Putamen (tissue), 1 donor: ENCODE results near the gene CCDC102B.
"Not testable (repeated sequence)": the region's sequence is repeated elsewhere in the genome, so short reads cannot be mapped to it uniquely, and the experiment has no call there.

Experiments
- DNase-seq: peaks from one replicate; pipeline ENCODE4 v3.0.0-alpha.2; 2016; ENCODE audit warnings: low spot score

Gene CCDC102B

DNA sequence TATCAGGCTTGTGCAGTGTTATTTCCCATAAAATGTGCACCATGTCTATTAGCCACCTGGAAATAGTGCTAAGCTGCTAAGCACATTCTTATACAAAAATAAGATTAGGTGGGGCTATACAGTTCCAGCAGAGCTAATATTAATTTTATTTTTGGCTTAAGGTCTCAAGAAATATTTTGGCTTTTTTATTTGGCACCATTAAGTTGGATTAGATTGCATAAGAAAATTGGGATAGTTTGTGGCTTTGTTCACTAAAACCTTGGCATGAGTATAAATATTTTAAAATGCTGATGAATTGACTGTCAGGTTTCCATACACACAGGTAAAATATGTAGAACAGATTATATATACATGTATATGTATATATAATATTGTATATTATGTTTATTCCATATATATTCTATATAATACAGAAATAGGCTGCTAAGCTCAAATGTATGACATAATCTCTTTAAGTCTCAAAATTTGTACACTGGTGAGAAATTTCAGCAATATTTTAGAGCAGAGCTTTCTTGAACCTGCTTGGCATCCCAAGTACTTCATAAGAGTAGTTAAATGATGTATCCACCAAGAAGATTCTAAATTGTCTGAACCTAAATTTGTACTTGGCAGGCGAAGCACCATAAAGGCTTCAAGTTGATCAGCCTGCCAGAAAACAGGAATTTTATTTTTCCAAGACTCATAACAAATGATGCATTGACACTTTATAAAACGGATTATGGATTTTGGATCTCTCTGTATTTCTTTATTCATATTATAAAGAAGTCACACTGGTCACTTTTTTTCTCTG, 32.6 kb downstream of the CCDC102B start:
- DNase-seq = no peak

DNA sequence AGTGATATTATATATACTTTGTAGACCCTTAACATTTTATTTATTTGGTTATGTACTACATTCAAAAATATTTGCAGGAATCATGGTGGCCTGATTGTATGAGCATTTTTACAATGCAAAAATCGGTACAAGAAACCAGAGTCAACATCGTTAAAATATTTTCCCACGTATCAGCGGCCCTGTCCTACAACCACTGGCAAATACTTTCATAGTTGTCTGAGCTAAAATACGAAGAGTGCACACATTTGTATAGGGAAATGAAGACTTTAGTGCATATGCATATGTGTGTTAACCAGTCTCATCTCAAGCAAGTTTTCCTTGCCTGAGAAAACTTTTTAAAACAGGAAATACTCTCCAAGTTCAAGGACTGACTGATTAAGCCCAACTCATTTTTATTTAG, 35.9 kb downstream of the CCDC102B start:
- no peak for DNase-seq

- DNase-seq = no peak
These were observed 40.0 kb downstream of the CCDC102B start for GRCh38 chr18:68837665-68838451.

DNA sequence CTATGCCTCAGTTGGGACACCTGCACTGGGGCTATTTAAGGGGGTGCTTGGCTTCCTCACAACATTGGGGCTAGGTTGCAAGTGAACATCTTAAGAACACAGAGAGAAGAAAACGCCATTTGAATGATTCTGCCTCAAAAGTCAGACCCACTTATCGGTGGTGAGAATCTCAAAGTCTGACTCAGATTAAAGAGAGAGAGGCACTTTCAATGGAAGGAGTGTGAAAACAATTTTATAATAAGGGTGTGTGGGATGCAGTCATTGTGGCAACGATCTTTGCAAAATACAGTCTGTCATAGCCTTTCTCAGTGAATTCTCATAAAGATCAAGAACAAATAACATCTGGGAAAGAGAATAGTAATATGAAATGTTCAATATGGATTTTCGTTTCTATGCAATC, 41.8 kb downstream of the CCDC102B start:
- peak; percentile 37 for DNase-seq

DNA sequence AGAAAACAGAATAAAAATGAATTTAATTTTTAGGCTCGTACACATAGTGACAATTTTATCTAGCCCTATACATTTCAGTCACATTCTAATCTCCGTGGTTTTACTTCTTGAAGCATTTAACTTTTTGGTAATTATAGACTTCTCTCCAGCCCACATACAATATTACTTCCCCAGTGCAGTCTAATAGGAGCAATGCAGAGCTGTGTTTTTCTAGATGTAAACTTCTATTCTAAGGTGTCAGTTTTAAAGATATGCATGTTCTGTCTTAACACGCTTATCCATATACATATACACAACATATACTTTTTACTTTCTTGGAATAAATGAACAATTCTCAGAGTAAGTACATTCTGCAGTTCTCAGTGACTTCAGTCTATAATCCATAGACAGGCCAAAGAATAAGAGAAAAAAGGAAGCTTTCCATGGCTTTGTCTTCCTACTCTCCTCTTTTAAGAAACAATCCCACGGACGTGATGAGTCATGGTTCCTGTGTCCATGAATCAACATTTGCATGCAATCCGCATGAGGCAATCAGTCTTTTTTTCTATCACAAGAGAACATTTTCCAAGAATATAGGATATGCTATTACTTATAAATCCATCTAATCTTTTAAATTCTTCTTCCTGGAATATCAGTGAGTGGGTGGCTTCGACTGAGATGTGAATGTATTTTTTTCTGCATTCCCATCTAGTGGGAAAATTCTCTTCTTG, 42.8 kb downstream of the CCDC102B start:
- peak; percentile 39 for DNase-seq

DNA sequence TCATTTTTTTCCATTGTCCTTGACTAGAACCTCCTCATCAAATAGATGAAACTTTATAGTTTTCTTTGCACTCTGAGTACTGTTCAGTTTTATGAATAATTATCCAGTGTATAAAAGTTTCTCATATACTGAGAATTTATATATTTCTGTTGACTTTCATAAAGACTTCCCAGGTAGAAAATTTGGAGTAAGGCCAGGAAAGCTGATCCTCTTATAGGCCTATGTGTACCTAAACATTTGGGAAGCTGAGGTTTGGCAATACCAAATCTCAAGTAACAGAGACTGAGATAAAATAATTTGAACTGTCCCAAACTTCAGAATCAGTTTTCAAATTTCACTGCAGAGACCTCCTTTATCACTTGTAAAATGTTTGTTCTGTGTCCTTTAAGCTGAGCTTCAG, 43.4 kb downstream of the CCDC102B start:
- DNase-seq = no peak

GRCh38 chr18:68842951-68843350, 45.1 kb downstream of the CCDC102B start:
- no peak for DNase-seq

- no peak for DNase-seq
These were observed 45.7 kb downstream of the CCDC102B start for GRCh38 chr18:68843473-68844089.

DNA sequence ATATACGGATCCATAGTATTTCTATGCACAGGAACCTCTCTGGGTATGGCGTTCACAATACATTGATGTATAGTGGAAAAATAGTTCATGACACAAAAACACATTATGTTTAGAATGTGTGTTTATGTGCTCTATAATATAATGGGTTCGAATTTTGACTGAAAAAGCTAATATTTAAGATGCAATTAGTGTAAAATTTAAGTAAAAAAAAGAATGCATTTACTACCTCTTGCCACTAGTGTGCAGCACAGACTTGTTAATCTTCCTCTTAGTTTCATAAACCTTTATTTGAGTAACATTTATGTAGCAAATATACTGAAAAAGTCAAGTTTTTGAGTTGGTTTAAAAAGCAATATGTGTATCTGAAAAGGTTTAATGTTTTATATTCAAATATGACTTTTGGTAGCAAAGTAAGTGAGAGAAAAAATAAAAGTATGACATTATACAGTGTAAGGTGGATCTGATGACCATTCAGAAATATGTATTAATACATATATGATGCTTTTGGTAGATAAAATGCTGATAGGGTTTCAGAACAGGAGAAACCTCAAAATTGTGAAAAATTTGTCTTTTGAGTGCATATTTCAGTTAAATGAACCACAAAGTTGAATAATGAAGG, 49.4 kb downstream of the CCDC102B start:
- no peak for DNase-seq

DNA sequence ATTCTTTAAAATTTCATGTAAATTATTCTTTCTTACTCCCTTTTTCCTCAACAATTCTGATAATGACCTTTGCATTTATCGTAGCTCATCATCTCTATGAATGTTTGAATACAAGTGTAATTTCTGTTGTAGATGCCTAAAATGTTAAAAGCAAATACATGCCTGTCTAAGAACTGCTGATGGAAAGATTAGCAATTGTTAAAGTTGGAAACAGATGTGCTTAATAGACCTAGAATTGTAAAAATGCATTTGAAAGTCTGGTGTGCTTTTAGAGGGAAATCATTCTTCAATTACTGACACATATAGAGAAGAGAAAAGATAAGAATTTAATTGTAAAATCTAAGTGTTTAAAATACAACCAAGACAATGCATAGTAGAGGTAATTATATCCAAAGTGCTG, 50.4 kb downstream of the CCDC102B start:
- DNase-seq = no peak

GRCh38 chr18:68854786-68855391, 57.0 kb downstream of the CCDC102B start:
- DNase-seq = no peak

GRCh38 chr18:68855491-68855890, 57.6 kb downstream of the CCDC102B start:
- no peak for DNase-seq

DNA sequence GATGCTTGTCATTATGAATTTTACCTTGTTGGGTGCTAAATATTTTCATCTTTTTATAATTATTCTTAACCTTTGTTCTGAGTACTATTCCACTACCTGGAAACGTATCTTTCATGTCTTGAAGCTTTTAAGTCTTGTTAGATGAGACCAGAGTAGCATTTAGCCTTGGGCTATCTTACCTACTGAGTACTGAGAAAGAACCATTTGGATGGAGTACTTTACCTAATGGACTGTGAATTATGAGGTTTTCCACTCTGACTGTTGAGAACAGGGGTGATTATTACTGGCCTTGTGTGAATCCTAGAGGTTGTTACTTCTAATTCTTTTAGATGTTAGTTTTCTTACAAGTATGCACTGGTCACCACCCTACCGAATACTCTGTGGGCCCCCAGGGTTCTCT, 63.5 kb downstream of the CCDC102B start:
- DNase-seq = no peak

- no peak for DNase-seq
These were observed 67.1 kb downstream of the CCDC102B start for GRCh38 chr18:68865021-68865420.

GRCh38 chr18:68865503-68865902, 67.6 kb downstream of the CCDC102B start:
- no peak for DNase-seq

DNA sequence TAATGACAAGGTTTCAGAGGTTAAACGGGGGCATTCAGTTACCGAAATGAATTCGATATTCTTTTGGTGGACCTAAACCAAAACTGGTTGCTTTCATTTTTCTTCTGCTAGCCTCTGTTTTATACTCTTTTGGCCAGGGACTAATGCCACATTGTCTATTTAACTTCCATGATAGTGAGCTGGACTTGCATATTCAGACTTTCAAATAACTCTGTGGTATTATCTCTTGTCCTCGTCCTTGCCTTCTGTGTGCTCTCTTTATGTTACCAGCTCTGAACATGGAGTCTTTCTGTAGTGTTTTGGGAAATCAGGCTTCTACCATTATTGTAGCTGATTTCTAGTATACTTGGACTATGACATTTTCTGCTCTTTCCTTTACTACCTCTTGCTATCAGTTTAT, 75.1 kb downstream of the CCDC102B start:
- DNase-seq = no peak

- no peak for DNase-seq
These were observed 76.5 kb downstream of the CCDC102B start for GRCh38 chr18:68874361-68874760.

- DNase-seq = not testable (repeated sequence)
These were observed 82.1 kb downstream of the CCDC102B start for GRCh38 chr18:68879947-68880346.

DNA sequence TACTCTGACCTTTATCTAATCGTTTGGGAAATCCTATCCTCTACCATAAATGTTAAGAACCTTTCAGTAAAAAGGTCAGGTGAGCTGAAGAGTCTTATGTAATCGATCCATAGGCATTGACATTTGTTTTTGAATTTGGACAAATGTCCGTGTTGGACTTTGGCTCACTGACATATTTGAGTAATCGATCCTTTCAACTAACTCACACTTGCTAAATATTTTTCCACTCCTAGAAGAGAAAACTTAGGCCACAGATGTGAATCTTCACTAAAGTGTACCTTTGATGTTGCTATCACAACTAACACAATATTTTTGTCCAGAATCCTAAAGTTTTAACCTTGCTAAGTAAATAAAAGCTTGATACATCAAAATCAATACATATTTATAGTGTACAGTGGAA, 89.5 kb downstream of the CCDC102B start:
- DNase-seq = no peak

- DNase-seq = no peak
These were observed 95.5 kb downstream of the CCDC102B start for GRCh38 chr18:68893354-68893753.

- peak; percentile 41 for DNase-seq
These were observed 99.4 kb downstream of the CCDC102B start for GRCh38 chr18:68897286-68897685.
